H9 (cell line): ENCODE data around the gene WWC2. TPM values are rescaled to one million over a fixed set of nuclear protein-coding genes. Genes with fewer than 3 reads are reported as not detected.

Experiments used
- DNase-seq: peaks from one replicate; pipeline ENCODE4 v3.0.0-alpha.2; 2017
- H2AFZ ChIP-seq: one replicate; pipeline ENCODE4 v1.6.1; 2013; ENCODE audit warnings: mild to moderate bottlenecking, low read length, control low read depth, moderate library complexity
- H2AK5ac ChIP-seq: 2 replicates; pipeline ENCODE4 v1.6.1; 2013; ENCODE audit warnings: low read length, control low read depth, mixed read lengths; ENCODE audit not compliant: insufficient read length
- H2BK120ac ChIP-seq: one replicate; pipeline ENCODE4 v1.6.1; 2013; ENCODE audit warnings: low read depth, mild to moderate bottlenecking, low read length, control low read depth, inconsistent platforms; ENCODE audit not compliant: poor library complexity, severe bottlenecking
- H2BK12ac ChIP-seq: 2 replicates; pipeline ENCODE4 v1.6.1; 2013; ENCODE audit warnings: low read length, control low read depth, mixed read lengths, low read depth; ENCODE audit not compliant: insufficient read length
- H2BK15ac ChIP-seq: 2 replicates; pipeline ENCODE4 v1.6.1; 2013; ENCODE audit warnings: low read depth, low read length, control low read depth
- H2BK20ac ChIP-seq: one replicate; pipeline ENCODE4 v1.6.1; 2013; ENCODE audit warnings: low read depth, mild to moderate bottlenecking, low read length, control low read depth, inconsistent platforms; ENCODE audit not compliant: poor library complexity, severe bottlenecking
- H2BK5ac ChIP-seq: 2 replicates; pipeline ENCODE4 v1.6.1; 2013; ENCODE audit warnings: low read length, control low read depth, mixed read lengths; ENCODE audit not compliant: insufficient read length
- H3K14ac ChIP-seq: 2 replicates; pipeline ENCODE4 v1.6.1; 2013; ENCODE audit warnings: low read length, control low read depth; ENCODE audit not compliant: insufficient read depth
- H3K18ac ChIP-seq: 2 replicates; pipeline ENCODE4 v1.6.1; 2013; ENCODE audit warnings: low read depth, mild to moderate bottlenecking, mixed read lengths, low read length, control low read depth; ENCODE audit not compliant: insufficient read length
- H3K23ac ChIP-seq: 2 replicates; pipeline ENCODE4 v1.6.1; 2013; ENCODE audit warnings: low read length, control low read depth, mixed read lengths, low read depth; ENCODE audit not compliant: insufficient read length
- H3K23me2 ChIP-seq: 2 replicates; pipeline ENCODE4 v1.6.1; 2013; ENCODE audit warnings: low read depth, mild to moderate bottlenecking, mixed read lengths, low read length, control low read depth; ENCODE audit not compliant: insufficient read length, poor library complexity, severe bottlenecking
- H3K27ac ChIP-seq: 2 replicates; pipeline ENCODE4 v1.5.1; 2013; ENCODE audit warnings: low read length, control low read depth, mixed read lengths, low read depth; ENCODE audit not compliant: insufficient read length
- H3K27me3 ChIP-seq: 2 replicates; pipeline ENCODE4 v1.6.1; 2013; ENCODE audit warnings: low read length, control low read depth, inconsistent platforms; ENCODE audit not compliant: insufficient read depth
- H3K4ac ChIP-seq: 2 replicates; pipeline ENCODE4 v1.6.1; 2013; ENCODE audit warnings: low read depth, mild to moderate bottlenecking, control low read depth, inconsistent platforms, low read length, moderate library complexity
- H3K4me1 ChIP-seq: 2 replicates; pipeline ENCODE4 v1.6.1; 2013; ENCODE audit warnings: low read length, control low read depth, inconsistent platforms; ENCODE audit not compliant: insufficient read depth
- H3K4me2 ChIP-seq: 2 replicates; pipeline ENCODE4 v1.6.1; 2013; ENCODE audit warnings: low read length, control low read depth, mixed read lengths; ENCODE audit not compliant: insufficient read length, insufficient read depth
- H3K56ac ChIP-seq: 2 replicates; pipeline ENCODE4 v1.6.1; 2013; ENCODE audit warnings: low read depth, mild to moderate bottlenecking, mixed read lengths, low read length, control low read depth; ENCODE audit not compliant: insufficient read length
- H3K79me1 ChIP-seq: 2 replicates; pipeline ENCODE4 v1.6.1; 2013; ENCODE audit warnings: low read depth, mild to moderate bottlenecking, moderate library complexity, low read length, control low read depth, inconsistent platforms; ENCODE audit not compliant: insufficient read depth, poor library complexity, severe bottlenecking
- H3K79me2 ChIP-seq: 2 replicates; pipeline ENCODE4 v1.6.1; 2013; ENCODE audit warnings: low read length, control low read depth, inconsistent platforms; ENCODE audit not compliant: insufficient read depth
- H3K9ac ChIP-seq: 2 replicates; pipeline ENCODE4 v1.6.1; 2013; ENCODE audit warnings: low read length, control low read depth, mixed read lengths; ENCODE audit not compliant: insufficient read length; ENCODE audit errors: extremely low read depth
- H3K9me3 ChIP-seq: one replicate; pipeline ENCODE4 v1.6.1; 2013; ENCODE audit warnings: low read depth, low read length, inconsistent platforms; ENCODE audit not compliant: control insufficient read depth
- H3T11ph ChIP-seq: one replicate; pipeline ENCODE4 v1.6.1; 2013; ENCODE audit warnings: mild to moderate bottlenecking, low read length, control low read depth, inconsistent platforms
- H4K20me1 ChIP-seq: one replicate; pipeline ENCODE4 v1.6.1; 2013; ENCODE audit not compliant: control insufficient read depth, insufficient read length, insufficient read depth
- H4K5ac ChIP-seq: 2 replicates; pipeline ENCODE4 v1.6.1; 2013; ENCODE audit warnings: low read depth, mild to moderate bottlenecking, mixed read lengths, low read length, control low read depth; ENCODE audit not compliant: insufficient read length
- H4K8ac ChIP-seq: replicated peaks from 2 replicates; pipeline ENCODE4 v1.6.1; 2013; ENCODE audit warnings: low read length, control low read depth, mixed read lengths, low read depth; ENCODE audit not compliant: insufficient read length
- H4K91ac ChIP-seq: 2 replicates; pipeline ENCODE4 v1.6.1; 2013; ENCODE audit warnings: low read depth, mild to moderate bottlenecking, moderate library complexity, mixed read lengths, low read length, control low read depth; ENCODE audit not compliant: insufficient read length
- H3K27ac Mint-ChIP-seq, 3 experiments: 2 replicates in 2 of 3; 3 replicates in 1 of 3; pipeline ENCODE4 v1.8.0; 2020 to 2021; ENCODE audit warnings: mixed read lengths in 3 of 3, mild to moderate bottlenecking in 1 of 3, moderate library complexity in 1 of 3
- H3K27me3 Mint-ChIP-seq: 2 replicates; pipeline ENCODE4 v1.8.0; 2021; ENCODE audit warnings: low read depth, mild to moderate bottlenecking, moderate library complexity, mixed read lengths
- H3K36me3 Mint-ChIP-seq, 3 experiments: 2 replicates in 2 of 3; 3 replicates in 1 of 3; pipeline ENCODE4 v1.8.0; 2020 to 2021; ENCODE audit warnings: low read depth in 3 of 3, mixed read lengths in 3 of 3; ENCODE audit not compliant: insufficient read depth in 1 of 3
- H3K4me1 Mint-ChIP-seq, 2 experiments: 2 replicates each; pipeline ENCODE4 v1.8.0; 2020; ENCODE audit warnings: mixed read lengths in 2 of 2
- H3K4me3 Mint-ChIP-seq, 2 experiments: 2 replicates in 1 of 2; 3 replicates in 1 of 2; pipeline ENCODE4 v1.8.0; 2020 to 2021; ENCODE audit warnings: mild to moderate bottlenecking in 2 of 2, mixed read lengths in 2 of 2, moderate library complexity in 1 of 2
- H3K9me3 Mint-ChIP-seq, 2 experiments: 2 replicates in 1 of 2; 3 replicates in 1 of 2; pipeline ENCODE4 v1.8.0; 2020; ENCODE audit warnings: mild to moderate bottlenecking in 2 of 2, mixed read lengths in 2 of 2, moderate library complexity in 1 of 2
- CTCF ChIP-seq: fragments of 200-600 bp; sonication (generic); conservative IDR thresholded peaks from 3 replicates; pipeline ENCODE4 v1.8.0; 2021; ENCODE audit warnings: antibody characterized with exemption, mild to moderate bottlenecking
- WGBS: extraction: QIAGEN DNeasy Blood & Tissue Kit; methylation state at CpG from one replicate; pipeline ENCODE4 v1.1.7; 2013; ENCODE audit warnings: missing lambda C conversion rate, low lambda C conversion rate, mixed read lengths; ENCODE audit not compliant: insufficient read length; ENCODE audit errors: extremely low coverage; 5-methylcytosine and 5-hydroxymethylcytosine counted together
- total RNA-seq: library from RNA; stranded (reverse); gene quantifications from 2 replicates; pipeline ENCODE4 v1.2.1, GENCODE V29; 2021

Gene WWC2
- total RNA-seq, 1 experiment from 2014 or later: 106 TPM

DNA sequence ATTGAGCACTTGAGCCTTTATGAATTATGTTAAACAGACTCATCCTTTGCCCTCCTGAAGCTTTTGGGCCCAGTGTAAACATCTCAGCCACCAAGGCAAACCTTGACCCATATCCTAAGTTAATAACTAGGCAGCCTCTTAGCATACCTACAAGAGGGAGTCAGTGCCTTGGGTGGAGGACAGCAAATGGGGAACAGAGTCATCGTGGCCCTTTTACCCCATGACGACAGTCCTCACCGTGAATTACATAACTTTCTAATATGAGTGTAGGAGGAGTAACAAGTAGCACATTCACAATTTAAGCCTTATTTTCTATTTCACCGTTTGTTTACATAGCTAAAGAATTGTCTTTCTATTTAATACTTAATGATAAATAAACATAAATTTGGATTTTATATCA is 204.2 kb downstream of the WWC2 start:
- no peak overlapping the region for H2BK15ac ChIP-seq
- H3K27ac Mint-ChIP-seq: no peak overlapping the region
- H3K23ac ChIP-seq: no peak overlapping the region
- no peak overlapping the region for H3T11ph ChIP-seq
- H4K5ac ChIP-seq: no peak overlapping the region
- H3K27me3 Mint-ChIP-seq: no peaks in the 10 kb centered on the region
- no peak overlapping the region for H3K4ac ChIP-seq
- H3K18ac ChIP-seq: no peak overlapping the region
- no peak overlapping the region for H3K27ac ChIP-seq
- no peak overlapping the region for H3K4me3 Mint-ChIP-seq
- H3K4me2 ChIP-seq: no peak overlapping the region
- no peak overlapping the region for H2AK5ac ChIP-seq
- H4K8ac ChIP-seq: no peak overlapping the region
- TF ChIP-seq CTCF: no peak
- no peaks in the 10 kb centered on the region for H3K4me1 ChIP-seq
- H3K79me1 ChIP-seq: no peaks in the 10 kb centered on the region
- no CpG with 5 or more reads among the region's 4 CpGs for WGBS
- H4K91ac ChIP-seq: no peak overlapping the region
- no peak for DNase-seq
- H3K27me3 ChIP-seq: no peaks in the 10 kb centered on the region
- no peaks in the 10 kb centered on the region for H3K23me2 ChIP-seq
- no peak overlapping the region for H2BK20ac ChIP-seq
- no peaks in the 10 kb centered on the region for H3K79me2 ChIP-seq
- H2BK5ac ChIP-seq: no peak overlapping the region
- no peaks in the 10 kb centered on the region for H3K9me3 ChIP-seq
- H3K4me1 Mint-ChIP-seq: no peaks in the 10 kb centered on the region
- H3K9ac ChIP-seq: no peak overlapping the region
- no peak overlapping the region for H2BK120ac ChIP-seq
- H3K36me3 Mint-ChIP-seq: peaks cover 11 to 39% (median 36%) of the 10 kb centered on the region in 3 experiments
- H3K9me3 Mint-ChIP-seq: no peaks in the 10 kb centered on the region
- no peak overlapping the region for H3K14ac ChIP-seq
- no peak overlapping the region for H3K56ac ChIP-seq
- no peaks in the 10 kb centered on the region for H4K20me1 ChIP-seq
- no peak overlapping the region for H2BK12ac ChIP-seq
- H2AFZ ChIP-seq: no peak overlapping the region
